Astrocyte (in vitro differentiated cells and primary cell): Measurements from ENCODE around the gene VCX2. TPM values are rescaled to one million over a fixed set of nuclear protein-coding genes. Genes with fewer than 3 reads are reported as not detected.

Source experiments
- DNase-seq: peaks from one replicate; pipeline ENCODE4 v3.0.0-alpha.2; 2010; ENCODE audit warnings: low read depth
- FAIRE-seq: peaks from 2 replicates; lab custom pipeline; 2011; peaks lifted over from hg19 to GRCh38; lab: Jason Lieb, UNC
- H2AFZ ChIP-seq: 2 replicates; pipeline ENCODE4 v1.6.0; 2012; ENCODE audit warnings: low read depth, low read length, inconsistent platforms
- H3K27ac ChIP-seq: 2 replicates; pipeline ENCODE4 v1.5.1; 2011; ENCODE audit warnings: low read depth, low read length, inconsistent platforms
- H3K27me3 ChIP-seq: 2 replicates; pipeline ENCODE4 v1.6.0; 2011; ENCODE audit warnings: low read length, inconsistent platforms; ENCODE audit not compliant: insufficient read depth
- H3K36me3 ChIP-seq: 2 replicates; pipeline ENCODE4 v1.5.1; 2011; ENCODE audit warnings: low read length, inconsistent platforms; ENCODE audit not compliant: insufficient read depth
- H3K4me1 ChIP-seq: 2 replicates; pipeline ENCODE4 v1.5.1; 2011; ENCODE audit warnings: low read length, inconsistent platforms; ENCODE audit not compliant: insufficient read depth
- H3K4me2 ChIP-seq: 2 replicates; pipeline ENCODE4 v1.6.0; 2012; ENCODE audit warnings: low read length, inconsistent platforms
- H3K4me3 ChIP-seq: 2 replicates; pipeline ENCODE4 v1.5.1; 2011; ENCODE audit warnings: low read depth, mild to moderate bottlenecking, low read length, inconsistent platforms; ENCODE audit not compliant: insufficient read depth
- H3K79me2 ChIP-seq: 2 replicates; pipeline ENCODE4 v1.6.0; 2012; ENCODE audit warnings: mild to moderate bottlenecking, low read length, inconsistent platforms; ENCODE audit not compliant: insufficient read depth
- H3K9ac ChIP-seq: 2 replicates; pipeline ENCODE4 v1.6.0; 2012; ENCODE audit warnings: mild to moderate bottlenecking, low read length, inconsistent platforms
- H3K9me3 ChIP-seq: 2 replicates; pipeline ENCODE4 v1.5.1; 2012; ENCODE audit warnings: low read depth, mild to moderate bottlenecking, low read length, inconsistent platforms; ENCODE audit not compliant: insufficient read depth
- H4K20me1 ChIP-seq: 2 replicates; pipeline ENCODE4 v1.6.0; 2012; ENCODE audit warnings: low read length, inconsistent platforms; ENCODE audit not compliant: insufficient read depth
- H3K27ac Mint-ChIP-seq: one replicate; pipeline ENCODE4 v1.8.0; 2021; ENCODE audit warnings: mild to moderate bottlenecking, mixed read lengths; ENCODE audit not compliant: unreplicated experiment
- H3K27me3 Mint-ChIP-seq: one replicate; pipeline ENCODE4 v1.8.0; 2021; ENCODE audit warnings: low read depth, mixed read lengths; ENCODE audit not compliant: unreplicated experiment
- H3K36me3 Mint-ChIP-seq: one replicate; pipeline ENCODE4 v1.8.0; 2021; ENCODE audit warnings: low read depth, mixed read lengths; ENCODE audit not compliant: unreplicated experiment
- H3K4me1 Mint-ChIP-seq: one replicate; pipeline ENCODE4 v1.8.0; 2021; ENCODE audit warnings: low read depth, mixed read lengths; ENCODE audit not compliant: unreplicated experiment
- H3K4me3 Mint-ChIP-seq: one replicate; pipeline ENCODE4 v1.8.0; 2021; ENCODE audit warnings: mild to moderate bottlenecking, moderate library complexity, mixed read lengths; ENCODE audit not compliant: unreplicated experiment
- H3K9me3 Mint-ChIP-seq: one replicate; pipeline ENCODE4 v1.8.0; 2021; ENCODE audit warnings: mild to moderate bottlenecking, mixed read lengths; ENCODE audit not compliant: unreplicated experiment
- EZH2 ChIP-seq: IDR thresholded peaks from 2 replicates; pipeline ENCODE4 v1.6.1; 2012; ENCODE audit warnings: mild to moderate bottlenecking, low read length, inconsistent platforms; ENCODE audit not compliant: insufficient read depth
- total RNA-seq: library from RNA; stranded (reverse); gene quantifications from 2 replicates; pipeline ENCODE4 v1.2.1, GENCODE V29; 2021
- TF ChIP-seq, protein P1 (sequence below): IDR thresholded peaks from 2 replicates; pipeline ENCODE4 v1.5.1; 2011; ENCODE audit warnings: low read depth, mild to moderate bottlenecking, inconsistent platforms, low read length, moderate library complexity; ENCODE audit not compliant: insufficient read depth

The VCX2 gene
- total RNA-seq, 1 donor from 2014 or later, result not detected

DNA sequence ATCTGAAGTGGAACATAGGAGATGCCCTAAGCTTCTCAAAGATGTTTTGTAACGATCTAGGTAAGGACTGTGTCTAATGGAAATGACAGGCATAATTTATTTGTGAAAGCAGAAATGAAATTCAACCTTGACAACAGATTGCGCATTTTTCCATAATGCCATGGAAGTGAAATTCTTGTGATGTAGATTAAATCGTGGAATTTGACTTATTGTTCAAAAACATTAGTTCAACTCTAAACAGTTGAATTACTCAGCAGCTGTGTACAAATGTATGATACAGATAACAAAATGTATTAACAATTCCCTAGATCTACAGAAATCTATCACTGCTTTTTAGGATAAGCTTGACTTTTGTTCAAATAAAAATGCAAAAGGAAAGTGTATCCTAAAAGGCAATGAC is 44.4 kb downstream of the VCX2 start:
- Histone ChIP-seq H3K4me1 (no peaks in the 10 kb centered on the region), H3K4me2 (no peak overlapping the region), H3K4me3 (no peak overlapping the region), H3K27ac (no peak overlapping the region), H3K27me3 (no peaks in the 10 kb centered on the region), H2AFZ (no peak overlapping the region), H4K20me1 (no peaks in the 10 kb centered on the region), H3K79me2 (no peaks in the 10 kb centered on the region), H3K9ac (no peak overlapping the region), H3K36me3 (no peaks in the 10 kb centered on the region), H3K9me3 (no peaks in the 10 kb centered on the region)
- no peak overlapping the region for H3K27ac Mint-ChIP-seq
- DNase-seq (no peak), FAIRE-seq (peak; percentile 56)
- TF ChIP-seq, protein P1, sequence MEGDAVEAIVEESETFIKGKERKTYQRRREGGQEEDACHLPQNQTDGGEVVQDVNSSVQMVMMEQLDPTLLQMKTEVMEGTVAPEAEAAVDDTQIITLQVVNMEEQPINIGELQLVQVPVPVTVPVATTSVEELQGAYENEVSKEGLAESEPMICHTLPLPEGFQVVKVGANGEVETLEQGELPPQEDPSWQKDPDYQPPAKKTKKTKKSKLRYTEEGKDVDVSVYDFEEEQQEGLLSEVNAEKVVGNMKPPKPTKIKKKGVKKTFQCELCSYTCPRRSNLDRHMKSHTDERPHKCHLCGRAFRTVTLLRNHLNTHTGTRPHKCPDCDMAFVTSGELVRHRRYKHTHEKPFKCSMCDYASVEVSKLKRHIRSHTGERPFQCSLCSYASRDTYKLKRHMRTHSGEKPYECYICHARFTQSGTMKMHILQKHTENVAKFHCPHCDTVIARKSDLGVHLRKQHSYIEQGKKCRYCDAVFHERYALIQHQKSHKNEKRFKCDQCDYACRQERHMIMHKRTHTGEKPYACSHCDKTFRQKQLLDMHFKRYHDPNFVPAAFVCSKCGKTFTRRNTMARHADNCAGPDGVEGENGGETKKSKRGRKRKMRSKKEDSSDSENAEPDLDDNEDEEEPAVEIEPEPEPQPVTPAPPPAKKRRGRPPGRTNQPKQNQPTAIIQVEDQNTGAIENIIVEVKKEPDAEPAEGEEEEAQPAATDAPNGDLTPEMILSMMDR, result no peak
- TF ChIP-seq EZH2, result no peak
- H3K9me3 Mint-ChIP-seq, result no peaks in the 10 kb centered on the region
- no peaks in the 10 kb centered on the region for H3K27me3 Mint-ChIP-seq
- H3K4me3 Mint-ChIP-seq, result no peak overlapping the region
- no peaks in the 10 kb centered on the region for H3K4me1 Mint-ChIP-seq
- H3K36me3 Mint-ChIP-seq, result no peaks in the 10 kb centered on the region

DNA sequence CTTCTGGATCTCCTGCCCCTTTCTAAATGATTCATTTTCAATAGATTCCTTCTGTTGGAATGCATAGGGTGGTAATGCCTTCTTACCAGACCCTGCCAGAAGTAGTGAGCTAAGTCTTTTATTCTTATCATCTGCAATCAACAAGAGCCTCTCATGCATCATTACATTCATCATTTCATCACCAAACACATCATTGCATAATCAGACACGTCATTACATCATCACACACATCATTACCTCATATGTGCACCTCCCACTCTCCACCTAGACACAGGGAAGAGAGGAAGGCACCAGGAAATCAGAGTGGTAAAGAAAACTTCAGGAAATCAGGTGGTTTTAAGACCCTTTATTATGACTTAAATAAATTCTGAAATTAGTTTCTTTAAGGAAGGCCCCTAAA is 45.0 kb downstream of the VCX2 start:
- no peaks in the 10 kb centered on the region for H3K36me3 ChIP-seq
- H2AFZ ChIP-seq, result no peak overlapping the region
- H3K36me3 Mint-ChIP-seq, result no peaks in the 10 kb centered on the region
- no peaks in the 10 kb centered on the region for H3K27me3 Mint-ChIP-seq
- DNase-seq, result no peak
- no peak overlapping the region for H3K4me3 Mint-ChIP-seq
- H4K20me1 ChIP-seq, result no peaks in the 10 kb centered on the region
- H3K4me3 ChIP-seq, result no peak overlapping the region
- H3K4me1 ChIP-seq, result no peaks in the 10 kb centered on the region
- H3K4me2 ChIP-seq, result no peak overlapping the region
- no peaks in the 10 kb centered on the region for H3K9me3 ChIP-seq
- H3K27ac Mint-ChIP-seq, result no peak overlapping the region
- peak; percentile 86 for FAIRE-seq
- no peak overlapping the region for H3K27ac ChIP-seq
- no peak overlapping the region for H3K9ac ChIP-seq
- no peaks in the 10 kb centered on the region for H3K4me1 Mint-ChIP-seq
- no peaks in the 10 kb centered on the region for H3K79me2 ChIP-seq
- TF ChIP-seq EZH2, result no peak
- TF ChIP-seq, protein P1, result no peak
- no peaks in the 10 kb centered on the region for H3K9me3 Mint-ChIP-seq
- no peaks in the 10 kb centered on the region for H3K27me3 ChIP-seq

DNA sequence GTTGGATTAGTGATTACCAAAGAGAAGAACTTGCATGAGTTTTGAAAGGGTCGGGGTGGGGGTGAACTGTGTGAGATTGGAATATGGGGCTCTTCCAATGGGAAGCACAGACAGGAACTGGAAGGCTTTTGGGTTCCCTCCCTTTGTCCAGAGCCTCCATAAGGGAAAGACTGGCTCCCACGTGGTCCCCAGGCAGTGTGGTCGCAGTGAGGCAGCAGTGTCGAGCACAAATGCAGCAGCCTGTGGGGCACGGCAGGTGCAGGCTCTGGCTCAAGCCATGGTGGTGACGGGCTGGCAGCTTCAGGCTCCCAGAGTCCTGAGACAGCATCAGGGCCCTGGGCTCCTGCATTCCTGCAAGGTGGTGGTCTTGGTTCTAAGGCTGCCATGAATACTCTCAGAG is 45.5 kb downstream of the VCX2 start:
- Histone ChIP-seq H2AFZ (no peak overlapping the region), H3K4me2 (no peak overlapping the region), H4K20me1 (no peaks in the 10 kb centered on the region), H3K79me2 (no peaks in the 10 kb centered on the region), H3K27me3 (no peaks in the 10 kb centered on the region), H3K36me3 (no peaks in the 10 kb centered on the region), H3K4me1 (no peaks in the 10 kb centered on the region), H3K27ac (no peak overlapping the region), H3K4me3 (no peak overlapping the region), H3K9me3 (no peaks in the 10 kb centered on the region), H3K9ac (no peak overlapping the region)
- H3K4me3 Mint-ChIP-seq, result no peak overlapping the region
- H3K27ac Mint-ChIP-seq, result no peak overlapping the region
- H3K27me3 Mint-ChIP-seq, result no peaks in the 10 kb centered on the region
- H3K4me1 Mint-ChIP-seq, result no peaks in the 10 kb centered on the region
- no peak for DNase-seq
- no peaks in the 10 kb centered on the region for H3K36me3 Mint-ChIP-seq
- no peaks in the 10 kb centered on the region for H3K9me3 Mint-ChIP-seq
- TF ChIP-seq EZH2, result no peak
- TF ChIP-seq, protein P1, result no peak
- FAIRE-seq, result no peak
